Panc1 (cell line): Measurements from ENCODE around the gene RHOH.
"Not testable (repeated sequence)": the region's sequence is repeated elsewhere in the genome, so short reads cannot be mapped to it uniquely, and the experiment has no call there.

Experiments used
- CTCF ChIP-seq: fragments of 450-650 bp; IDR thresholded peaks from 2 replicates; pipeline ENCODE4 v1.5.1; 2017; ENCODE audit warnings: mild to moderate bottlenecking
- POLR2AphosphoS5 ChIP-seq: IDR thresholded peaks from 2 replicates; pipeline ENCODE4 v1.6.1; 2012; ENCODE audit warnings: mild to moderate bottlenecking, low read depth, low read length, moderate library complexity

- not testable (repeated sequence) for TF ChIP-seq CTCF, POLR2AphosphoS5
Observed at GRCh38 chr4:40147490-40147889, 49.3 kb upstream of the RHOH start.
